ENCODE results near the gene MARK3. TPM values are rescaled to one million over a fixed set of nuclear protein-coding genes. Genes with fewer than 3 reads are reported as not detected.

The MARK3 gene
- polyA plus RNA-seq, 3 donors: 29.3 to 163 (median 44.7) TPM

DNA sequence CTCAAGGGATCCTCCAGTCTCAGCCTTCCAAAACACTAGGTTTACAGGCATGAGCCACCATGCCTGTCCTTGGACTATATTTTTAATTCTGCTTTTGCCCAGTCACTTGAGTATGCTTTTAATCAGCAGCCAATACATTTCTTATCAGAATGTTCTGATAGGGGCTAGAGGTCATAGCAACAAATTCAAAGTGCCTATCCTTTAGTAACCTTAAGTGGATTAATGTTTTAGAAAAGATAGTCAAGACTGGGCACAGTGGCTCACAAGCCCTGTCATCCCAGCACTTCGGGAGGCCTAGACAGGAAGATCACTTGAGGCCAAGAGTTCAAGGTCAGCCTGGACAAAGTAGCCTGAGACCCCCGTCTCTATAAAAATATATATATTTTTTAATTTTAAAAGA lies 100.3 kb downstream of the MARK3 start:
- no peak overlapping the region for H3K4me3 ChIP-seq (replicated peaks in 1 of 3; ENCODE audit: low read depth in 2 of 3, low read length in 3 of 3)
- intact Hi-C loops (cut with micrococcal nuclease): no loop called here
- no peaks in the 10 kb centered on the region for H3K79me2 ChIP-seq (ENCODE audit: insufficient read depth, low read length)
- no peak for DNase-seq
- H3K9ac ChIP-seq (ENCODE audit: insufficient read depth, low read length, poor library complexity, severe bottlenecking): no peak overlapping the region
- TF ChIP-seq, protein P1, sequence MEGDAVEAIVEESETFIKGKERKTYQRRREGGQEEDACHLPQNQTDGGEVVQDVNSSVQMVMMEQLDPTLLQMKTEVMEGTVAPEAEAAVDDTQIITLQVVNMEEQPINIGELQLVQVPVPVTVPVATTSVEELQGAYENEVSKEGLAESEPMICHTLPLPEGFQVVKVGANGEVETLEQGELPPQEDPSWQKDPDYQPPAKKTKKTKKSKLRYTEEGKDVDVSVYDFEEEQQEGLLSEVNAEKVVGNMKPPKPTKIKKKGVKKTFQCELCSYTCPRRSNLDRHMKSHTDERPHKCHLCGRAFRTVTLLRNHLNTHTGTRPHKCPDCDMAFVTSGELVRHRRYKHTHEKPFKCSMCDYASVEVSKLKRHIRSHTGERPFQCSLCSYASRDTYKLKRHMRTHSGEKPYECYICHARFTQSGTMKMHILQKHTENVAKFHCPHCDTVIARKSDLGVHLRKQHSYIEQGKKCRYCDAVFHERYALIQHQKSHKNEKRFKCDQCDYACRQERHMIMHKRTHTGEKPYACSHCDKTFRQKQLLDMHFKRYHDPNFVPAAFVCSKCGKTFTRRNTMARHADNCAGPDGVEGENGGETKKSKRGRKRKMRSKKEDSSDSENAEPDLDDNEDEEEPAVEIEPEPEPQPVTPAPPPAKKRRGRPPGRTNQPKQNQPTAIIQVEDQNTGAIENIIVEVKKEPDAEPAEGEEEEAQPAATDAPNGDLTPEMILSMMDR (IDR thresholded peaks at IDR 0.05): no peak
- Mint-ChIP-seq H3K27me3 (ENCODE audit: low read depth in 3 of 3) (no peaks in the 10 kb centered on the region), H3K27ac (peak overlapping the region in 3 of 7 donors; percentile 57 to 69 (median 63)), H3K4me3 (no peak overlapping the region), H3K9me3 (no peaks in the 10 kb centered on the region), H3K36me3 (peaks cover 56 to 84% of the 10 kb centered on the region in 2 donors), H3K4me1 (peaks cover 7% of the 10 kb centered on the region)
- no peak overlapping the region for H3K4me2 ChIP-seq (replicated peaks; ENCODE audit: extremely low read depth, low read length, poor library complexity, severe bottlenecking)
- WGBS (ENCODE audit: insufficient coverage): no CpG with 5 or more reads among the region's 2 CpGs
- H3K4me1 ChIP-seq (ENCODE audit: control insufficient read depth in 1 of 2, insufficient read depth in 2 of 2, low read length in 2 of 2): peaks cover 5% of the 10 kb centered on the region in 2 donors
- no peak overlapping the region for H2AFZ ChIP-seq (ENCODE audit: insufficient read depth, low read depth, low read length, poor library complexity, severe bottlenecking)
- peaks cover 68 to 93% of the 10 kb centered on the region in 2 donors for H3K36me3 ChIP-seq (replicated peaks in 1 of 2; ENCODE audit: control insufficient read depth in 1 of 2, insufficient read depth in 2 of 2, low read length in 2 of 2)
- H3K9me3 ChIP-seq (replicated peaks in 1 of 2; ENCODE audit: control insufficient read depth in 1 of 2, insufficient read depth in 1 of 2, low read length in 2 of 2): no peaks in the 10 kb centered on the region
- no peaks in the 10 kb centered on the region for H3K27me3 ChIP-seq (ENCODE audit: control insufficient read depth in 2 of 2, insufficient read depth in 2 of 2, low read length in 2 of 2)
- H4K20me1 ChIP-seq (ENCODE audit: insufficient read depth, low read length): peaks cover 30% of the 10 kb centered on the region
- no peak overlapping the region for H3K27ac ChIP-seq (ENCODE audit: low read depth in 1 of 2, low read length in 2 of 2)

DNA sequence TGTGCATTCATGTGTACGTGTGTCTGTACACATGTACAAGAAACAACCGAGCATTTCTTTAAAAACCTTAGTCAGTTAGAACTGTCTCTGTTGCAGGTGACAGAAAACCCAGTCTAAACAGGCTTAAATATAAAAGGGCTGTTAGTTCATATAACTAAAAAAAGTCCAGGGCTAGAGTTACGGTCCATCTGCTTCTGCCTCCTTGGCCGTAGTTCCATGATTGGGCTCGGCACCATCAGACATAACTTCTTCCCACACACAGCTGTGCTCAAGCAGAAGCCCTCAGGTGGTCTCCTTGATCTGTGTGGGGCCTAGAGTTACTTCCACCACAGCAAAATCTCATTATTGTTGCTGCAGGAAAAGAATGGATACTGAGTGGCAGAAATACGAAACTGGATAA lies 102.9 kb downstream of the MARK3 start:
- Histone ChIP-seq H4K20me1 (ENCODE audit: insufficient read depth, low read length) (peaks cover 31% of the 10 kb centered on the region), H3K27ac (ENCODE audit: low read depth in 1 of 2, low read length in 2 of 2) (no peak overlapping the region), H3K9me3 (replicated peaks in 1 of 2; ENCODE audit: control insufficient read depth in 1 of 2, insufficient read depth in 1 of 2, low read length in 2 of 2) (no peaks in the 10 kb centered on the region), H2AFZ (ENCODE audit: insufficient read depth, low read depth, low read length, poor library complexity, severe bottlenecking) (no peak overlapping the region), H3K27me3 (ENCODE audit: control insufficient read depth in 2 of 2, insufficient read depth in 2 of 2, low read length in 2 of 2) (no peaks in the 10 kb centered on the region), H3K36me3 (replicated peaks in 1 of 2; ENCODE audit: control insufficient read depth in 1 of 2, insufficient read depth in 2 of 2, low read length in 2 of 2) (peaks cover 71 to 93% of the 10 kb centered on the region in 2 donors), H3K4me2 (replicated peaks; ENCODE audit: extremely low read depth, low read length, poor library complexity, severe bottlenecking) (no peak overlapping the region), H3K79me2 (ENCODE audit: insufficient read depth, low read length) (no peaks in the 10 kb centered on the region), H3K4me3 (replicated peaks in 1 of 3; ENCODE audit: low read depth in 2 of 3, low read length in 3 of 3) (no peak overlapping the region), H3K9ac (ENCODE audit: insufficient read depth, low read length, poor library complexity, severe bottlenecking) (no peak overlapping the region), H3K4me1 (ENCODE audit: control insufficient read depth in 1 of 2, insufficient read depth in 2 of 2, low read length in 2 of 2) (no peaks in the 10 kb centered on the region)
- H3K27ac Mint-ChIP-seq: peak overlapping the region in 2 of 7 donors; percentile 21 to 75
- no peaks in the 10 kb centered on the region for H3K9me3 Mint-ChIP-seq
- WGBS (ENCODE audit: insufficient coverage): 100% methylated on average over 2 of the region's 6 CpGs
- intact Hi-C loops (cut with micrococcal nuclease): no loop called here
- peaks cover 56 to 83% of the 10 kb centered on the region in 2 donors for H3K36me3 Mint-ChIP-seq
- H3K4me3 Mint-ChIP-seq: no peak overlapping the region
- no peak for DNase-seq
- H3K27me3 Mint-ChIP-seq (ENCODE audit: low read depth in 3 of 3): no peaks in the 10 kb centered on the region
- TF ChIP-seq, protein P1 (IDR thresholded peaks at IDR 0.05): no peak
- no peaks in the 10 kb centered on the region for H3K4me1 Mint-ChIP-seq

Data from CD14-positive monocyte (primary cell).